HEK293T (cell line): Measurements from ENCODE around the gene ZDHHC22.

Source experiments
- ARNT ChIP-seq: fragments of 450-650 bp; IDR thresholded peaks from 2 replicates; pipeline ENCODE4 v1.6.1; 2017; ENCODE audit warnings: mild to moderate bottlenecking
- BHLHE40 ChIP-seq: fragments of 450-650 bp; IDR thresholded peaks from 2 replicates; pipeline ENCODE4 v1.6.1; 2016; ENCODE audit warnings: mild to moderate bottlenecking, moderate library complexity, borderline replicate concordance
- CTBP1 ChIP-seq: fragments of 450-650 bp; IDR thresholded peaks from 2 replicates; pipeline ENCODE4 v1.6.1; 2016; ENCODE audit warnings: borderline replicate concordance
- ELF4 ChIP-seq: fragments of 450-650 bp; IDR thresholded peaks from 2 replicates; pipeline ENCODE4 v1.6.1; 2017; ENCODE audit warnings: antibody characterized with exemption
- FOXA1 ChIP-seq: fragments of 450-650 bp; IDR thresholded peaks from 2 replicates; pipeline ENCODE4 v1.6.1; 2016; ENCODE audit warnings: mild to moderate bottlenecking
- FOXM1 ChIP-seq: fragments of 450-650 bp; IDR thresholded peaks from 2 replicates; pipeline ENCODE4 v1.6.1; 2017; ENCODE audit warnings: mild to moderate bottlenecking, borderline replicate concordance
- HDGF ChIP-seq: fragments of 450-650 bp; IDR thresholded peaks from 2 replicates; pipeline ENCODE4 v1.6.1; 2017; ENCODE audit warnings: antibody characterized with exemption, borderline replicate concordance
- NFRKB ChIP-seq: fragments of 450-650 bp; IDR thresholded peaks from 2 replicates; pipeline ENCODE4 v1.6.1; 2016; ENCODE audit warnings: mild to moderate bottlenecking, moderate library complexity
- SP1 ChIP-seq: fragments of 450-650 bp; IDR thresholded peaks from 2 replicates; pipeline ENCODE4 v1.6.1; 2017
- SUZ12 ChIP-seq: fragments of 450-650 bp; IDR thresholded peaks from 2 replicates; pipeline ENCODE4 v1.6.1; 2016; ENCODE audit warnings: mild to moderate bottlenecking
- TARDBP ChIP-seq: fragments of 450-650 bp; IDR thresholded peaks from 2 replicates; pipeline ENCODE4 v1.6.1; 2016
- ZNF384 ChIP-seq: fragments of 450-650 bp; IDR thresholded peaks from 2 replicates; pipeline ENCODE4 v1.6.1; 2016
- TF ChIP-seq, protein P1 (sequence below): fragments of 450-650 bp; IDR thresholded peaks from 2 replicates; pipeline ENCODE4 v1.6.1; 2016

GRCh38 chr14:77128414-77128891 is 13.1 kb downstream of the ZDHHC22 start:
- TF ChIP-seq ARNT (no peak), SP1 (no peak), FOXM1 (no peak), ZNF384 (no peak), ELF4 (no peak), BHLHE40 (no peak), SUZ12 (no peak), NFRKB (no peak), TARDBP (no peak), CTBP1 (no peak), FOXA1 (no peak), HDGF (no peak)
- TF ChIP-seq, protein P1, sequence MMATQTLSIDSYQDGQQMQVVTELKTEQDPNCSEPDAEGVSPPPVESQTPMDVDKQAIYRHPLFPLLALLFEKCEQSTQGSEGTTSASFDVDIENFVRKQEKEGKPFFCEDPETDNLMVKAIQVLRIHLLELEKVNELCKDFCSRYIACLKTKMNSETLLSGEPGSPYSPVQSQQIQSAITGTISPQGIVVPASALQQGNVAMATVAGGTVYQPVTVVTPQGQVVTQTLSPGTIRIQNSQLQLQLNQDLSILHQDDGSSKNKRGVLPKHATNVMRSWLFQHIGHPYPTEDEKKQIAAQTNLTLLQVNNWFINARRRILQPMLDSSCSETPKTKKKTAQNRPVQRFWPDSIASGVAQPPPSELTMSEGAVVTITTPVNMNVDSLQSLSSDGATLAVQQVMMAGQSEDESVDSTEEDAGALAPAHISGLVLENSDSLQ, result no peak
